Left lung (tissue), 10 donors: ENCODE results near the gene CADM3. TPM values are rescaled to one million over a fixed set of nuclear protein-coding genes. Genes with fewer than 3 reads are reported as not detected.

ENCODE experiments used
- ATAC-seq: fragments of 200-7000 bp; cut with Tn5 transposase; one replicate; pipeline ENCODE4 v1.9.1; 2020; ENCODE audit warnings: moderate library complexity
- DNase-seq, 4 donors: peaks; one replicate each; pipeline ENCODE4 v3.0.0-alpha.2; 2013 to 2020
- H3K27ac ChIP-seq, 2 donors: fragments of 200-600 bp; sonication (generic) in 1 of 2; one replicate each; pipeline versions ENCODE4 v1.5.0 to v1.8.0; 2020 to 2021
- H3K27me3 ChIP-seq, 2 donors: fragments of 200-600 bp; sonication (generic) in 1 of 2; one replicate each; pipeline versions ENCODE4 v1.5.0 to v1.8.0; 2020 to 2021
- H3K36me3 ChIP-seq, 2 donors: fragments of 200-600 bp; sonication (generic) in 1 of 2; one replicate each; pipeline versions ENCODE4 v1.5.0 to v1.8.0; 2020 to 2021
- H3K4me1 ChIP-seq, 2 donors: fragments of 200-600 bp; one replicate each; pipeline ENCODE4 v1.8.0; 2021
- H3K4me3 ChIP-seq, 2 donors: fragments of 200-600 bp; sonication (generic) in 1 of 2; one replicate each; pipeline versions ENCODE4 v1.5.0 to v1.8.0; 2020 to 2021; ENCODE audit warnings: mild to moderate bottlenecking in 1 of 2
- H3K9me3 ChIP-seq, 2 donors: fragments of 200-600 bp; sonication (generic) in 1 of 2; one replicate each; pipeline versions ENCODE4 v1.5.0 to v1.8.0; 2020 to 2021
- intact Hi-C, 2 donors: fragments of 100-400 bp; cut with DNase I; formaldehyde crosslinking; loops; one replicate each; pipeline versions ENCODE4 v1.11.2 to v1.14.2; 2022
- polyA plus RNA-seq, 6 donors: library from polyadenylated mRNA; unstranded; fragments of 120-200 nt; gene quantifications; one replicate each; pipeline ENCODE4 v1.2.1, GENCODE V29; 2013; ENCODE audit not compliant: insufficient read length in 6 of 6
- total RNA-seq, 2 donors: library from RNA; stranded (reverse); fragmentation: NEBNext Ultra II Directional; extraction: Animal tissue kit (Norgen Biotek cat#: 25700); gene quantifications; one replicate each; pipeline ENCODE4 v1.2.1, GENCODE V29; 2021
- TF ChIP-seq, protein P1 (sequence below), 2 donors: fragments of 200-600 bp; sonication (generic) in 1 of 2; IDR thresholded peaks; one replicate each; pipeline versions ENCODE4 v1.5.0 to v1.8.0; 2021; ENCODE audit warnings: antibody characterized with exemption in 2 of 2
- donor health status: DM: no; HTN: yes; CAD: no.
- donor health status: DM: no; HTN: no; CAD: no.

Gene CADM3
- total and polyA plus RNA-seq, 8 donors, result 1.1 to 6.2 (median 1.6) TPM

DNA sequence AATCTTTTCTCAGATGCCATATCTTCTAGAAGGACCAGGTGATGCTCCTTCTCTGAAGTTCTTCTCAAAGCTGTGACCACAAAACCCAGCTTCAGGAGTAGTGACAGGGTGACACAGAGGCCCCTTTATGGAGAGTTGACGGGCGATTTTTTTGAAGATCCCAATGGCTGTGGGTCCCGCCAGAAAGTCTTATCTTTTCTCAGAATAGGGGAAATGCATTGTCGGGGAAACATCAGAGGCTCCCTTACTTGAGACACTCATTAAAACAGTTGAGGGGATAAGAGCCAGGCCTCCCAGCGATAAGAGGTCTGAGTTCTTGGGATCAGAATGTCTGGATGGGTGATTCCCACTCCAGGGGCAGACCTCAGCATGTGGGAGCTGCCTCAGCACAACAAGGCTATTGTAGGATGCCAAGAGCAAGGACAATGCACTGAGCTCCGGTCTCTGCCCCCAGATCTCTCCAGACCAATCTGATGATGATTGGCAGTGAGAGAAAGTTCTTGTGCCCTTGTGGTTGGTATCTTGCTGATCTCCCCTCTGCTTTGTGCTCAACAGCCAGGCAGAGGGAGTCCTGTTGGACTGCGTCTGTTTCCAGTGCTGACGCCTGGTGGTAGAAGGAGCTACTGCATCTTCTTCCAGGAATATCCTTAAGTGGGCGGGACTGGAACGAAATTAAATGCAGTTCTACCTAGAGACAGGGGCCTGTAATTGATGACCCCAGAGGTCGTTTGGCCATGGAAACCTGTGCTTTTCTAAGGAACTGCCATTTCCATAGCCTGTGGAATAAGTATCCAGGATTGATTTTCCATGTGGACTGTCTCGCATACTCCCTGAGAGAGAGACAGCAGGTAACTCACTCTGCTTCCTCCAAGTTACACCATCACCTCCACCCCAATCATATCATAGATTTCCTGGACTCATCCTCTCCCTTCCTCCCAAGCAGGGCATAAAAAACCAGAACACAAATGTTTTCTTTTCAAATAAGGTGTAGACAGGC lies 26.4 kb downstream of the CADM3 start:
- peaks cover 0 to 2% of the 10 kb centered on the region in 2 donors for H3K4me1 ChIP-seq

DNA sequence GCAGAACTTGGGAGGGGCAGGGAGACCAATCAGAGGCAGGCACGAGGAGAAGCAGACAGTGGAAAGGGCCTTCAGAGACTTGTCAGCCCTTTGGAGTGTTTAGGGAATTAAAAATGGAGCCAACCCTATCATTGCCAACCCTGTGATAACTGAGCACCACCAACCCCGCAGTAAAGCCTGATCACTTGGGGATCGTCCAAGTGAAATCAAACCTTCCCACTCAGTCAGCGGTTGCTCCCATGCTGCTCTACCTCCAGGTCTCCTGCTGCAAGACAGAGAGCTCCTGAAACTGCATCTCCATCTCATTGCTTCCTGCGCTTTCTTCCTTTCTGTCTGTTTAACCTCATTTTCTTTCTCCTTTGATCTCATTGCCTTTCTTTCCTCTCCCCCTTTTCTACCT lies 28.5 kb downstream of the CADM3 start:
- DNase-seq, result no peak
- intact Hi-C loops, result loop anchor here in 1 of 2 donors (5.0 kb wide), 1 partner anchor 38 kb away; no protein-coding TSS in a partner anchor
- Histone ChIP-seq H3K4me3 (no peak overlapping the region), H3K36me3 (no peaks in the 10 kb centered on the region), H3K27me3 (peaks cover 0 to 14% of the 10 kb centered on the region in 2 donors), H3K27ac (no peak overlapping the region), H3K4me1 (peaks cover 0 to 2% of the 10 kb centered on the region in 2 donors), H3K9me3 (no peaks in the 10 kb centered on the region)
- no peak for ATAC-seq
- TF ChIP-seq, protein P1, sequence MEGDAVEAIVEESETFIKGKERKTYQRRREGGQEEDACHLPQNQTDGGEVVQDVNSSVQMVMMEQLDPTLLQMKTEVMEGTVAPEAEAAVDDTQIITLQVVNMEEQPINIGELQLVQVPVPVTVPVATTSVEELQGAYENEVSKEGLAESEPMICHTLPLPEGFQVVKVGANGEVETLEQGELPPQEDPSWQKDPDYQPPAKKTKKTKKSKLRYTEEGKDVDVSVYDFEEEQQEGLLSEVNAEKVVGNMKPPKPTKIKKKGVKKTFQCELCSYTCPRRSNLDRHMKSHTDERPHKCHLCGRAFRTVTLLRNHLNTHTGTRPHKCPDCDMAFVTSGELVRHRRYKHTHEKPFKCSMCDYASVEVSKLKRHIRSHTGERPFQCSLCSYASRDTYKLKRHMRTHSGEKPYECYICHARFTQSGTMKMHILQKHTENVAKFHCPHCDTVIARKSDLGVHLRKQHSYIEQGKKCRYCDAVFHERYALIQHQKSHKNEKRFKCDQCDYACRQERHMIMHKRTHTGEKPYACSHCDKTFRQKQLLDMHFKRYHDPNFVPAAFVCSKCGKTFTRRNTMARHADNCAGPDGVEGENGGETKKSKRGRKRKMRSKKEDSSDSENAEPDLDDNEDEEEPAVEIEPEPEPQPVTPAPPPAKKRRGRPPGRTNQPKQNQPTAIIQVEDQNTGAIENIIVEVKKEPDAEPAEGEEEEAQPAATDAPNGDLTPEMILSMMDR (IDR thresholded peaks at IDR 0.05), result no peak

More for the DNA sequence above, 26.4 kb downstream of the CADM3 start:
- H3K27ac ChIP-seq, result no peak overlapping the region
- TF ChIP-seq, protein P1 (IDR thresholded peaks at IDR 0.05), result peak; percentile 77 to 82
- H3K4me3 ChIP-seq, result no peak overlapping the region
- no peaks in the 10 kb centered on the region for H3K9me3 ChIP-seq
- peaks cover 0 to 13% of the 10 kb centered on the region in 2 donors for H3K27me3 ChIP-seq
- intact Hi-C loops, result loop anchor here in 1 of 2 donors (5.0 kb wide), 1 partner anchor 36 kb away; no protein-coding TSS in a partner anchor
- DNase-seq (peak in 2 of 4 donors; percentile 56 to 77), ATAC-seq (peak; percentile 95)
- no peaks in the 10 kb centered on the region for H3K36me3 ChIP-seq

- Histone ChIP-seq H3K4me1 (peaks cover 0 to 2% of the 10 kb centered on the region in 2 donors), H3K9me3 (no peaks in the 10 kb centered on the region), H3K36me3 (no peaks in the 10 kb centered on the region), H3K27ac (no peak overlapping the region), H3K4me3 (no peak overlapping the region), H3K27me3 (peaks cover 0 to 23% of the 10 kb centered on the region in 2 donors)
- DNase-seq (no peak), ATAC-seq (no peak)
- TF ChIP-seq, protein P1 (IDR thresholded peaks at IDR 0.05), result no peak
- intact Hi-C loops, result no loop called here
Observed at GRCh38 chr1:159200769-159201168, 29.4 kb downstream of the CADM3 start.

DNA sequence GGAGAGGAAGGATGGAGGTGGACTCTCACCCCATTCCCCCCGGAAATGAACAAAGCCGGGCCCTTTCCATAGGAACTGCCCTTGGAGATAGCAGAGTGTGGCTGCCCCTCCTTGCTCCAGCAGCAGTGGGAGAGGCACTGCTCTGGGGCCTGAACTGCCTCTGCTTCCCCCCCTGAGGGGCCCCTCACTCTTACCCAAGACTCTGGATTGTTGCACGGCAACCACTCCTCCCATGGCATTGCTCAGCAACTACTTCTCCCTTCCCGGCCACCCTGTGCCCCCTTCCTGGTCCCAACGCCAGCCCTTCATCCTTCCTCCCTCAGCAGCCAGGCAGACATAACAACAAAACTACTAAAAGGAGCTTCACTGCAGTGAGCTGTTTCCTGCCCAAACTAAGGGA lies 30.2 kb downstream of the CADM3 start:
- TF ChIP-seq, protein P1 (IDR thresholded peaks at IDR 0.05), result no peak
- no peak overlapping the region for H3K27ac ChIP-seq
- no peak overlapping the region for H3K4me3 ChIP-seq
- peaks cover 0 to 23% of the 10 kb centered on the region in 2 donors for H3K27me3 ChIP-seq
- no peaks in the 10 kb centered on the region for H3K9me3 ChIP-seq
- H3K4me1 ChIP-seq, result peaks cover 0 to 2% of the 10 kb centered on the region in 2 donors
- ATAC-seq (no peak), DNase-seq (peak in 1 of 4 donors; percentile 6)
- intact Hi-C loops, result no loop called here
- H3K36me3 ChIP-seq, result no peaks in the 10 kb centered on the region

- Histone ChIP-seq H3K27ac (no peak overlapping the region), H3K27me3 (peaks cover 0 to 36% of the 10 kb centered on the region in 2 donors)
Observed at GRCh38 chr1:159203610-159204009, 32.2 kb downstream of the CADM3 start.

More at GRCh38 chr1:159203610-159204009, 32.2 kb downstream of the CADM3 start:
- no peak overlapping the region for H3K4me3 ChIP-seq
- TF ChIP-seq, protein P1 (IDR thresholded peaks at IDR 0.05), result no peak
- ATAC-seq (no peak), DNase-seq (no peak)
- intact Hi-C loops, result no loop called here
- H3K4me1 ChIP-seq, result peaks cover 0 to 2% of the 10 kb centered on the region in 2 donors
- no peaks in the 10 kb centered on the region for H3K9me3 ChIP-seq
- H3K36me3 ChIP-seq, result no peaks in the 10 kb centered on the region
